CD14-positive monocyte (primary cell): ENCODE data around the gene CCDC38. TPM values are rescaled to one million over a fixed set of nuclear protein-coding genes. Genes with fewer than 3 reads are reported as not detected.

ENCODE experiments used
- DNase-seq, 3 donors: peaks; one replicate each; pipeline ENCODE4 v3.0.0-alpha.2; 2011 to 2022
- H2AFZ ChIP-seq: 2 replicates; pipeline ENCODE4 v1.6.0; 2012; ENCODE audit warnings: mild to moderate bottlenecking, low read depth, low read length, inconsistent platforms; ENCODE audit not compliant: insufficient read depth, poor library complexity, severe bottlenecking
- H3K27ac ChIP-seq, 2 donors: 1 replicate in 1 of 2; 2 replicates in 1 of 2; pipeline ENCODE4 v1.5.1; 2012 to 2013; ENCODE audit warnings: low read length in 2 of 2, control low read depth in 1 of 2, inconsistent platforms in 1 of 2, low read depth in 1 of 2, mild to moderate bottlenecking in 1 of 2
- H3K27me3 ChIP-seq, 2 donors: one replicate each; pipeline versions ENCODE4 v1.6.0 to v1.6.1; 2011 to 2013; ENCODE audit warnings: low read length in 2 of 2; ENCODE audit not compliant: control insufficient read depth in 2 of 2, insufficient read depth in 2 of 2
- H3K36me3 ChIP-seq, 2 donors: replicated peaks in 1 of 2; 1 replicate in 1 of 2; 2 replicates in 1 of 2; pipeline versions ENCODE4 v1.5.1 to v1.6.1; 2012 to 2013; ENCODE audit warnings: low read length in 2 of 2, control low read depth in 1 of 2, inconsistent platforms in 1 of 2, mild to moderate bottlenecking in 1 of 2; ENCODE audit not compliant: insufficient read depth in 2 of 2, control insufficient read depth in 1 of 2
- H3K4me1 ChIP-seq, 2 donors: 1 replicate in 1 of 2; 2 replicates in 1 of 2; pipeline versions ENCODE4 v1.5.1 to v1.6.1; 2012 to 2013; ENCODE audit warnings: low read length in 2 of 2, control low read depth in 1 of 2, inconsistent platforms in 1 of 2, mild to moderate bottlenecking in 1 of 2, moderate library complexity in 1 of 2; ENCODE audit not compliant: insufficient read depth in 2 of 2, control insufficient read depth in 1 of 2
- H3K4me2 ChIP-seq: replicated peaks from 2 replicates; pipeline ENCODE3; 2012; ENCODE audit warnings: low read length, moderate library complexity, mild to moderate bottlenecking; ENCODE audit not compliant: poor library complexity, severe bottlenecking; ENCODE audit errors: extremely low read depth
- H3K4me3 ChIP-seq, 3 experiments: fragments of 200-600 bp in 1 of 3; sonication (generic) in 1 of 3; replicated peaks in 1 of 3; 1 replicate in 2 of 3; 2 replicates in 1 of 3; pipeline ENCODE4 v1.5.1; 2011 to 2013; ENCODE audit warnings: low read length in 3 of 3, mild to moderate bottlenecking in 3 of 3, control low read depth in 2 of 3, low read depth in 2 of 3, inconsistent platforms in 1 of 3, moderate library complexity in 1 of 3
- H3K79me2 ChIP-seq: 2 replicates; pipeline ENCODE4 v1.6.0; 2012; ENCODE audit warnings: mild to moderate bottlenecking, control low read depth, inconsistent platforms, low read length, moderate library complexity; ENCODE audit not compliant: insufficient read depth
- H3K9ac ChIP-seq: 2 replicates; pipeline ENCODE4 v1.6.0; 2017; ENCODE audit warnings: low read length, mild to moderate bottlenecking; ENCODE audit not compliant: insufficient read depth, poor library complexity, severe bottlenecking
- H3K9me3 ChIP-seq, 2 donors: replicated peaks in 1 of 2; 1 replicate in 1 of 2; 2 replicates in 1 of 2; pipeline versions ENCODE4 v1.5.1 to v1.6.1; 2012 to 2013; ENCODE audit warnings: low read length in 2 of 2, control low read depth in 1 of 2; ENCODE audit not compliant: control insufficient read depth in 1 of 2, insufficient read depth in 1 of 2
- H4K20me1 ChIP-seq: 2 replicates; pipeline ENCODE4 v1.6.0; 2012; ENCODE audit warnings: mild to moderate bottlenecking, low read length, control low read depth, moderate library complexity; ENCODE audit not compliant: insufficient read depth
- H3K27ac Mint-ChIP-seq, 7 donors: one replicate each; pipeline ENCODE4 v1.8.0; 2020; ENCODE audit warnings: mild to moderate bottlenecking in 7 of 7, mixed read lengths in 7 of 7, moderate library complexity in 6 of 7, inconsistent platforms in 2 of 7
- H3K27me3 Mint-ChIP-seq, 3 donors: one replicate each; pipeline ENCODE4 v1.8.0; 2021 to 2022; ENCODE audit warnings: low read depth in 3 of 3, mild to moderate bottlenecking in 3 of 3, mixed read lengths in 3 of 3, moderate library complexity in 3 of 3, inconsistent platforms in 1 of 3
- H3K36me3 Mint-ChIP-seq, 2 donors: one replicate each; pipeline ENCODE4 v1.8.0; 2020; ENCODE audit warnings: mixed read lengths in 2 of 2, inconsistent platforms in 1 of 2, mild to moderate bottlenecking in 1 of 2
- H3K4me1 Mint-ChIP-seq: one replicate; pipeline ENCODE4 v1.8.0; 2020; ENCODE audit warnings: mild to moderate bottlenecking, mixed read lengths
- H3K4me3 Mint-ChIP-seq, 2 donors: one replicate each; pipeline ENCODE4 v1.8.0; 2020; ENCODE audit warnings: mild to moderate bottlenecking in 2 of 2, mixed read lengths in 2 of 2, moderate library complexity in 1 of 2
- H3K9me3 Mint-ChIP-seq, 7 donors: one replicate each; pipeline ENCODE4 v1.8.0; 2020 to 2022; ENCODE audit warnings: mixed read lengths in 7 of 7, mild to moderate bottlenecking in 6 of 7, moderate library complexity in 6 of 7, inconsistent platforms in 2 of 7
- CTCF ChIP-seq: fragments of 200-600 bp; IDR thresholded peaks from one replicate; pipeline ENCODE4 v1.8.0; 2022; ENCODE audit warnings: antibody characterized with exemption, mild to moderate bottlenecking
- WGBS: methylation state at CpG from one replicate; pipeline ENCODE4 v1.1.5; 2013; ENCODE audit warnings: missing lambda C conversion rate; ENCODE audit not compliant: insufficient coverage; 5-methylcytosine and 5-hydroxymethylcytosine counted together
- intact Hi-C, 2 donors: fragments of 100-400 bp; cut with micrococcal nuclease; formaldehyde crosslinking; loops; one replicate each; pipeline versions ENCODE4 v1.15.0 to v1.15.1; 2023
- polyA plus RNA-seq, 3 donors: library from polyadenylated mRNA; depleted of rRNA in 1 of 3; unstranded in 2 of 3; stranded (reverse) in 1 of 3; fragments of 300-500 nt in 2 of 3; fragments of >200 nt in 1 of 3; fragmentation: Illumina TruSeq in 2 of 3; gene quantifications; 1 replicate in 2 of 3; 2 replicates in 1 of 3; pipeline ENCODE4 v1.2.3, GENCODE V29; 2012 to 2021

CCDC38 gene
- polyA plus RNA-seq, 3 donors: not detected

GRCh38 chr12:95884998-95885397, 57.4 kb downstream of the CCDC38 start:
- intact Hi-C loops: no loop called here
- Histone ChIP-seq H3K4me1 (no peaks in the 10 kb centered on the region), H3K27me3 (no peaks in the 10 kb centered on the region), H3K4me3 (no peak overlapping the region), H3K9ac (no peak overlapping the region), H4K20me1 (no peaks in the 10 kb centered on the region), H3K79me2 (no peaks in the 10 kb centered on the region), H3K36me3 (no peaks in the 10 kb centered on the region), H2AFZ (no peak overlapping the region), H3K9me3 (peaks cover 0 to 4% of the 10 kb centered on the region in 2 donors), H3K27ac (no peak overlapping the region), H3K4me2 (no peak overlapping the region)
- peaks cover 0 to 4% (median 3%) of the 10 kb centered on the region in 3 donors for H3K27me3 Mint-ChIP-seq
- peak overlapping the region in 1 of 7 donors; percentile 28 for H3K27ac Mint-ChIP-seq
- no peak for DNase-seq
- peaks cover 0 to 5% (median 0%) of the 10 kb centered on the region in 7 donors for H3K9me3 Mint-ChIP-seq
- whole genome bisulfite sequencing: 75% methylated on average over 2 of the region's 3 CpGs
- H3K4me3 Mint-ChIP-seq: no peak overlapping the region
- no peaks in the 10 kb centered on the region for H3K36me3 Mint-ChIP-seq
- no peaks in the 10 kb centered on the region for H3K4me1 Mint-ChIP-seq
- TF ChIP-seq CTCF: no peak

DNA sequence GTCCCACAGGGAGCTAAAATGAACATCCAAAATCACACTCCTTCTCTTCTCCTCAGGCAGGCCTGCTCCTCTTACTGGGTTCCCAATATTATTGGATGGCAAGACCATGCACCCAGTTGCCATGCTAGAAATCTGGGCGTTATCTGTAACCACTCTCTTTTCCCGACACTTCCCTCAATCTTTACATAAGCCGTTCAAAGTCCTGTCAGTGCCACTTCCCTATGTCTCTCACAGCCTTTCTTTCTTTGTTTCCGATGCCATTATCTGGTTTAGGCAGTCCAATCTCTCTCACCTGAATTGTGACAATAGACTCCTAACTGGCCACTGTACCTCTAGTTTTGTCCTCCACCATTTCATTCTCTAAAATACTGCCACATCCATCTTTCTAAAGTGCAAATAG, 59.5 kb downstream of the CCDC38 start:
- Mint-ChIP-seq H3K27ac (no peak overlapping the region), H3K36me3 (no peaks in the 10 kb centered on the region), H3K27me3 (peaks cover 0 to 5% (median 0%) of the 10 kb centered on the region in 3 donors), H3K9me3 (peaks cover 0 to 5% (median 0%) of the 10 kb centered on the region in 7 donors), H3K4me1 (no peaks in the 10 kb centered on the region), H3K4me3 (no peak overlapping the region)
- H3K27me3 ChIP-seq: no peaks in the 10 kb centered on the region
- intact Hi-C loops: no loop called here
- H3K9ac ChIP-seq: no peak overlapping the region
- no peaks in the 10 kb centered on the region for H3K4me1 ChIP-seq
- no peak overlapping the region for H3K27ac ChIP-seq
- no peak for TF ChIP-seq CTCF
- H2AFZ ChIP-seq: no peak overlapping the region
- H4K20me1 ChIP-seq: no peaks in the 10 kb centered on the region
- H3K4me2 ChIP-seq: no peak overlapping the region
- no peak for DNase-seq
- no peak overlapping the region for H3K4me3 ChIP-seq
- H3K9me3 ChIP-seq: peaks cover 0 to 4% of the 10 kb centered on the region in 2 donors
- WGBS: 98% methylated on average over 4 of the region's 4 CpGs
- H3K36me3 ChIP-seq: no peaks in the 10 kb centered on the region
- no peaks in the 10 kb centered on the region for H3K79me2 ChIP-seq
